Measurements from ENCODE around the gene TULP3. TPM values are rescaled to one million over a fixed set of nuclear protein-coding genes. Genes with fewer than 3 reads are reported as not detected.

Gene TULP3
- total and polyA plus RNA-seq, 2 donors (not counting 3 experiments of a cell fraction or from before 2014, with no cell fraction given): 30.8 to 31.0 TPM

DNA sequence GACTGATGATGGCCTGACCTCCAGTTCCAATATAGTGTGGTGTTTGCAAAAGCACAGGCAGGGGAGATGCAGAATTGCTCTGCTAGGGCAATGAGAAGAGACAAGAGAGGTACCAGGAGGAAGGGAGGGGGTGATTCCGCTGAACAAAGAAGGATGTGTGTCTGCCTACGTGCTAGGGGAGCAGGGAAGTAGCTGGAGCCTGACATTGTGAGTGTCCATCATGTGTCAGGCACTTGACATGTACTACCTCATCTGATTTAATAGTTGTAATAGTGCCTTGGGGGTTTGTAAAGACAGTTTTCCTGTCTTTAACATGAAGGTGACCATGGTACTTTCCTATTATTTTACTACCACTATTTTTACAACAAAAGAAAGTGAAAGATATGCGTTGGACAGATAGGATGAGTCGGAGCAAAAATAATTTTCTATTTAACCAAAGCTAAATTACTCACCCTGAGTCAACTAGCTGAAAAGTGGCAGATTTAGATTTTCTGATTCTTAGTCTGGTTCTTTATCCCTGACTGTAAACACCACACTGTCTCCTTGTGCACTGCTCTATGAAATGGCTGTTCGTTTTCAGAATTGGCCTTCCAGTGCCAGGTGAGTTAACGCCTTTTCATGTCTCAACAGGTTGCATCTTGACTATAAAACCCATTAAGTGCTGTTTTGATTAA, 34.8 kb downstream of the TULP3 start:
- no peaks in the 10 kb centered on the region for H3K27me3 ChIP-seq (ENCODE audit: control insufficient read depth in 2 of 2, insufficient read depth in 2 of 2, low read length in 2 of 2)
- TF ChIP-seq, protein P1, sequence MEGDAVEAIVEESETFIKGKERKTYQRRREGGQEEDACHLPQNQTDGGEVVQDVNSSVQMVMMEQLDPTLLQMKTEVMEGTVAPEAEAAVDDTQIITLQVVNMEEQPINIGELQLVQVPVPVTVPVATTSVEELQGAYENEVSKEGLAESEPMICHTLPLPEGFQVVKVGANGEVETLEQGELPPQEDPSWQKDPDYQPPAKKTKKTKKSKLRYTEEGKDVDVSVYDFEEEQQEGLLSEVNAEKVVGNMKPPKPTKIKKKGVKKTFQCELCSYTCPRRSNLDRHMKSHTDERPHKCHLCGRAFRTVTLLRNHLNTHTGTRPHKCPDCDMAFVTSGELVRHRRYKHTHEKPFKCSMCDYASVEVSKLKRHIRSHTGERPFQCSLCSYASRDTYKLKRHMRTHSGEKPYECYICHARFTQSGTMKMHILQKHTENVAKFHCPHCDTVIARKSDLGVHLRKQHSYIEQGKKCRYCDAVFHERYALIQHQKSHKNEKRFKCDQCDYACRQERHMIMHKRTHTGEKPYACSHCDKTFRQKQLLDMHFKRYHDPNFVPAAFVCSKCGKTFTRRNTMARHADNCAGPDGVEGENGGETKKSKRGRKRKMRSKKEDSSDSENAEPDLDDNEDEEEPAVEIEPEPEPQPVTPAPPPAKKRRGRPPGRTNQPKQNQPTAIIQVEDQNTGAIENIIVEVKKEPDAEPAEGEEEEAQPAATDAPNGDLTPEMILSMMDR (IDR thresholded peaks at IDR 0.05; ENCODE audit: extremely low read depth in 1 of 2, insufficient read depth in 1 of 2, low read depth in 1 of 2, low read length in 2 of 2): no peak
- TF ChIP-seq FOS (IDR thresholded peaks at IDR 0.05; ENCODE audit: borderline replicate concordance, insufficient read depth, low read length): peak; percentile 23
- no peak for TF ChIP-seq EZH2 (IDR thresholded peaks at IDR 0.05; ENCODE audit: borderline replicate concordance, low read depth, low read length, severe bottlenecking)
- H3K9me3 ChIP-seq (replicated peaks; ENCODE audit: control insufficient read depth, insufficient read depth, low read length): no peaks in the 10 kb centered on the region
- no peak for DNase-seq (ENCODE audit: low read depth, low spot score)
- no peaks in the 10 kb centered on the region for H4K20me1 ChIP-seq (replicated peaks; ENCODE audit: control insufficient read depth, extremely low read depth, insufficient read depth, low read length)
- H3K9ac ChIP-seq (replicated peaks; ENCODE audit: extremely low read depth, insufficient read depth, low read length): no peak overlapping the region
- no TSS peak for BruUV-seq (replicated peaks)
- no peak overlapping the region for H3K4me3 ChIP-seq (replicated peaks in 1 of 3; ENCODE audit: insufficient read depth in 1 of 3, low read depth in 1 of 3, low read length in 3 of 3)
- H3K27ac ChIP-seq (ENCODE audit: insufficient read depth, low read depth, low read length): no peak overlapping the region
- no peak overlapping the region for H2AFZ ChIP-seq (ENCODE audit: low read depth, low read length)
- peaks cover under 1% of the 10 kb centered on the region for H3K4me1 ChIP-seq (ENCODE audit: control insufficient read depth, extremely low read depth, insufficient read depth, low read length)
- peaks cover 4% of the 10 kb centered on the region for H3K9me1 ChIP-seq (replicated peaks; ENCODE audit: control insufficient read depth, extremely low read depth, insufficient read depth, low read length)
- peaks cover 4 to 23% of the 10 kb centered on the region in 2 experiments for H3K36me3 ChIP-seq (ENCODE audit: control insufficient read depth in 2 of 2, extremely low read depth in 1 of 2, insufficient read depth in 2 of 2, low read length in 2 of 2)
- dilution Hi-C loops (cut with MboI; ENCODE audit: extremely low pct_ligation_motif_present, low sequenced_read_pairs): no loop called here
- FAIRE-seq: peak; percentile 15
- CTCF ChIA-PET: interaction anchor here (0.6 to 1.5 kb wide), 3 partner anchors 19 to 116 kb away, joined by 3 to 5 read pairs (median 4); no protein-coding TSS in a partner anchor
- POLR2A ChIA-PET: no interaction called here
- peaks cover 2% of the 10 kb centered on the region for H3K79me2 ChIP-seq (ENCODE audit: control insufficient read depth, insufficient read depth, low read length)
- intact Hi-C loops (cut with micrococcal nuclease): no loop called here
- no peak overlapping the region for H3K4me2 ChIP-seq (ENCODE audit: insufficient read depth, low read length)

DNA sequence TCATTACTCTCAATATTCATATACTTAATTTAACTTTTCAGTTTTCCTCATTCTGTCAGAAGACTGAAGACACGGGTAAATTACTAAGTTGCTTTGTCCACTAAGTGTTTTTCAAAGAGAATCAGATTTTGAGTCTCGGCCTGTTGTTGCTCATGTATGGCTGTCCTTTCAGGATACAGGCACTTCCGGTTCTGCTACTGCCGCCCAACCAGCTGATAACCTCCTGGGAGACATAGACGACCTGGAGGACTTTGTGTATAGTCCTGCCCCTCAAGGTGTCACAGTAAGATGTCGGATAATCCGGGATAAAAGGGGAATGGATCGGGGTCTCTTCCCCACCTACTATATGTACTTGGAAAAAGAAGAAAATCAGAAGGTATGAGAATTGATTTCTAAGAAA, 40.2 kb downstream of the TULP3 start:
- Histone ChIP-seq H4K20me1 (replicated peaks; ENCODE audit: control insufficient read depth, extremely low read depth, insufficient read depth, low read length) (no peaks in the 10 kb centered on the region), H3K4me3 (replicated peaks in 1 of 3; ENCODE audit: insufficient read depth in 1 of 3, low read depth in 1 of 3, low read length in 3 of 3) (no peak overlapping the region), H3K4me2 (ENCODE audit: insufficient read depth, low read length) (peak overlapping the region; percentile 41), H3K4me1 (ENCODE audit: control insufficient read depth, extremely low read depth, insufficient read depth, low read length) (peaks cover 7% of the 10 kb centered on the region), H3K27me3 (ENCODE audit: control insufficient read depth in 2 of 2, insufficient read depth in 2 of 2, low read length in 2 of 2) (no peaks in the 10 kb centered on the region), H3K27ac (ENCODE audit: insufficient read depth, low read depth, low read length) (peak overlapping the region; percentile 27), H3K9ac (replicated peaks; ENCODE audit: extremely low read depth, insufficient read depth, low read length) (no peak overlapping the region), H3K79me2 (ENCODE audit: control insufficient read depth, insufficient read depth, low read length) (no peaks in the 10 kb centered on the region), H3K9me1 (replicated peaks; ENCODE audit: control insufficient read depth, extremely low read depth, insufficient read depth, low read length) (peaks cover 4% of the 10 kb centered on the region), H2AFZ (ENCODE audit: low read depth, low read length) (no peak overlapping the region), H3K36me3 (ENCODE audit: control insufficient read depth in 2 of 2, extremely low read depth in 1 of 2, insufficient read depth in 2 of 2, low read length in 2 of 2) (peaks cover 6 to 7% of the 10 kb centered on the region in 2 experiments), H3K9me3 (replicated peaks; ENCODE audit: control insufficient read depth, insufficient read depth, low read length) (no peaks in the 10 kb centered on the region)
- BruUV-seq (replicated peaks): no TSS peak
- TF ChIP-seq POLR2AphosphoS5 (IDR thresholded peaks at IDR 0.05; ENCODE audit: insufficient read depth, low read depth, low read length) (no peak), POLR2A (IDR thresholded peaks at IDR 0.05; ENCODE audit: low read depth, low read length) (no peak), EZH2 (IDR thresholded peaks at IDR 0.05; ENCODE audit: borderline replicate concordance, low read depth, low read length, severe bottlenecking) (no peak), JUN (IDR thresholded peaks at IDR 0.05; ENCODE audit: borderline replicate concordance, insufficient read depth, insufficient read length, low read depth) (no peak), GATA2 (IDR thresholded peaks at IDR 0.05; ENCODE audit: insufficient read depth, insufficient read length, low read depth, low read length) (peak; percentile 43)
- dilution Hi-C loops (cut with MboI; ENCODE audit: extremely low pct_ligation_motif_present, low sequenced_read_pairs) (no loop called here), intact Hi-C loops (cut with micrococcal nuclease) (no loop called here)
- ChIA-PET POLR2A (no interaction called here), CTCF (interaction anchor here (1.0 to 2.4 kb wide), 7 partner anchors 12 to 110 kb away, joined by 3 to 9 read pairs (median 5); partner anchors contain the start of gene TULP3)
- FAIRE-seq: peak; percentile 33
- peak; percentile 76 for DNase-seq (ENCODE audit: low read depth, low spot score)

Data from endothelial cell of umbilical vein (primary cell).